Osteoblast (primary cell): ENCODE data around the gene MAPK7. TPM values are rescaled to one million over a fixed set of nuclear protein-coding genes. Genes with fewer than 3 reads are reported as not detected.
A peak's percentile ranks its signal among the peaks of the same experiment; 100 is the strongest.

Experiments
- DNase-seq: peaks from one replicate; pipeline ENCODE4 v3.0.0; 2011; ENCODE audit warnings: low spot score, mixed read lengths; ENCODE audit not compliant: insufficient read length; ENCODE audit errors: missing footprints
- H2AFZ ChIP-seq: 2 replicates; pipeline ENCODE4 v1.6.0; 2011; ENCODE audit warnings: mild to moderate bottlenecking, low read length
- H3K27ac ChIP-seq: 2 replicates; pipeline ENCODE4 v1.5.1; 2011; ENCODE audit warnings: mild to moderate bottlenecking, low read depth, low read length, moderate library complexity
- H3K27me3 ChIP-seq: 2 replicates; pipeline ENCODE4 v1.6.0; 2012; ENCODE audit warnings: mild to moderate bottlenecking, control low read depth, inconsistent platforms, low read length, moderate library complexity; ENCODE audit not compliant: insufficient read depth
- H3K36me3 ChIP-seq: 2 replicates; pipeline ENCODE4 v1.5.1; 2011; ENCODE audit warnings: mild to moderate bottlenecking, low read length, control low read depth, moderate library complexity; ENCODE audit not compliant: insufficient read depth
- H3K4me1 ChIP-seq: 2 replicates; pipeline ENCODE4 v1.5.1; 2011; ENCODE audit warnings: mild to moderate bottlenecking, low read length, control low read depth, moderate library complexity; ENCODE audit not compliant: insufficient read depth
- H3K4me2 ChIP-seq: 2 replicates; pipeline ENCODE4 v1.6.0; 2011; ENCODE audit warnings: mild to moderate bottlenecking, low read length; ENCODE audit not compliant: insufficient read depth
- H3K4me3 ChIP-seq: fragments of 200-600 bp; sonication (generic); 3 replicates; pipeline ENCODE4 v1.5.1; 2012; ENCODE audit warnings: mild to moderate bottlenecking, low read length, inconsistent platforms; ENCODE audit not compliant: insufficient read depth
- H3K79me2 ChIP-seq: 2 replicates; pipeline ENCODE4 v1.6.0; 2012; ENCODE audit warnings: mild to moderate bottlenecking, low read length, control low read depth, inconsistent platforms; ENCODE audit not compliant: insufficient read depth
- H3K9me3 ChIP-seq: 2 replicates; pipeline ENCODE4 v1.5.1; 2011; ENCODE audit warnings: low read depth, low read length, control low read depth
- H4K20me1 ChIP-seq: 2 replicates; pipeline ENCODE4 v1.6.0; 2012; ENCODE audit warnings: mild to moderate bottlenecking, low read length, control low read depth; ENCODE audit not compliant: insufficient read depth
- CTCF ChIP-seq: IDR thresholded peaks from 2 replicates; pipeline ENCODE4 v1.5.1; 2011; ENCODE audit warnings: mild to moderate bottlenecking, low read depth, low read length, moderate library complexity; ENCODE audit errors: extremely low read depth
- total RNA-seq: library from RNA; depleted of rRNA; stranded (reverse); fragments of >200 nt; gene quantifications from 2 replicates; pipeline ENCODE4 v1.2.3, GENCODE V29; 2012

The MAPK7 gene
- total RNA-seq, 1 donor = 12.7 TPM

- Histone ChIP-seq H3K4me1 (peaks cover 34% of the 10 kb centered on the region), H2AFZ (no peak overlapping the region), H3K4me2 (no peak overlapping the region), H3K27me3 (no peaks in the 10 kb centered on the region), H4K20me1 (no peaks in the 10 kb centered on the region), H3K27ac (no peak overlapping the region), H3K9me3 (no peaks in the 10 kb centered on the region), H3K79me2 (no peaks in the 10 kb centered on the region), H3K4me3 (no peak overlapping the region), H3K36me3 (no peaks in the 10 kb centered on the region)
- no peak for TF ChIP-seq CTCF
- peak; percentile 26 for DNase-seq
Measured at GRCh38 chr17:19344311-19345066, 33.8 kb upstream of the MAPK7 start.

- TF ChIP-seq CTCF = no peak
- peak; percentile 55 for DNase-seq
Measured at GRCh38 chr17:19345067-19345460, 33.2 kb upstream of the MAPK7 start.

DNA sequence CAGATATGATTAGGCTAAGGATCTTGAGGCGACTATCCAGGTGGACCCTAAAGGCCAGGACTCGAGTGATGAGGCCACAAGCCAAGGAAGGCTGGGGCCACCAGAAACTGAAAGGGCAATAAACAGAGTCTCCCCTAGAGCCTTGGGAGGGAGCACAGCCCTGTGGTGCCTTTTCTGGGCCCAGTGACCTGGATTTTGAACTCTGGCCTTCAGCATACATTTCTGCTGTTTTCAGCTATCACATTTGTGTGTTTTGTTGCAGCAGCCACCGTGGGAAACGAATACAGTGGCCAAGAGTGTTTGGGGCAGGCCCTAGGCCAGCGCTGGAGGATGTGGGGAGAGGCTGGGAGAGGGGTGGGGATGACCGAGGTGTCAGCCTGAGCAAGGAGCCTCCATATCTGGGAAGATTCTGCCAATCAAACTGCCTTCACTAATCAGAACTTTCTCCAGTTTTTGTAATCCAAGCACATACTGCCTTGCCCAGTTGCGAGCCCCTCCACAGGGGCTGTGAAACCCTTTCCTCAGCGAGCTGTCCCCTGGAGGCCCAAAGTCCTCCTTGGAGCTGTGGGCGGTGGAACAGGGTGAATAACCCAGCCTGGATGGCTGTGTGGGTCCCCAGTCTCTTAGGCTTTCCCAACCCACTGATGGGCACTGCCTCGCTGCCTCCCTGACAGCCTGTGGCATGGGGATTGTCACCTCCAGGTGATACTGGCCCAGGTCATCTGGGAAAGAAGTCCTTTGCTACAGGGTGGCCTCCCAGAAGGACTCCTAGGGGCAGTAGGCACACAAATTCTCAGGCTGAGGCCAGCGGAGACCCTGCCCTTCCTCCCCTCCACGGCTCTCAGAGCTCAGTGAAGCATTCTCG, 32.6 kb upstream of the MAPK7 start:
- Histone ChIP-seq H2AFZ (no peak overlapping the region), H3K27me3 (no peaks in the 10 kb centered on the region), H3K27ac (peak overlapping the region; percentile 55), H3K9me3 (no peaks in the 10 kb centered on the region), H3K36me3 (no peaks in the 10 kb centered on the region), H3K79me2 (no peaks in the 10 kb centered on the region), H3K4me3 (no peak overlapping the region), H4K20me1 (no peaks in the 10 kb centered on the region), H3K4me2 (no peak overlapping the region), H3K4me1 (peaks cover 34% of the 10 kb centered on the region)
- no peak for TF ChIP-seq CTCF
- DNase-seq = peak; percentile 55

More at GRCh38 chr17:19345067-19345460, 33.2 kb upstream of the MAPK7 start:
- Histone ChIP-seq H4K20me1 (no peaks in the 10 kb centered on the region), H3K27ac (no peak overlapping the region), H3K9me3 (no peaks in the 10 kb centered on the region), H3K79me2 (no peaks in the 10 kb centered on the region), H3K4me1 (peaks cover 34% of the 10 kb centered on the region), H3K27me3 (no peaks in the 10 kb centered on the region), H2AFZ (no peak overlapping the region), H3K36me3 (no peaks in the 10 kb centered on the region), H3K4me2 (no peak overlapping the region), H3K4me3 (no peak overlapping the region)
